HL-60/S4 treated with retinoic acid at 250 ng/mL for 4 days and 3 days (cell line): Measurements from ENCODE around the gene RGS19.

ENCODE experiments used
- in situ Hi-C: fragments of 300-500 bp; cut with MboI; formaldehyde crosslinking; loops from 2 replicates; pipeline ENCODE4 v1.7.0; 2022; ENCODE audit warnings: low sequenced_read_pairs

RGS19 gene

GRCh38 chr20:64037498-64038213, 41.7 kb downstream of the RGS19 start:
- in situ Hi-C loops: no loop called here

- in situ Hi-C loops: no loop called here
Observed at GRCh38 chr20:64037199-64037497, 42.2 kb downstream of the RGS19 start.

- in situ Hi-C loops: no loop called here
Observed at GRCh38 chr20:64036346-64037198, 42.7 kb downstream of the RGS19 start.

GRCh38 chr20:64035933-64036345, 43.4 kb downstream of the RGS19 start, which contains the start of gene C20orf204:
TSS of gene C20orf204 (plus strand) at chr20:64036182. CDS start at chr20:64036324, 142 bp downstream.
- in situ Hi-C loops: no loop called here

GRCh38 chr20:64035066-64035932, 44.0 kb downstream of the RGS19 start:
- in situ Hi-C loops: no loop called here

- in situ Hi-C loops: no loop called here
Observed at GRCh38 chr20:64033981-64034493, 45.3 kb downstream of the RGS19 start.

GRCh38 chr20:64032706-64033624, 46.4 kb downstream of the RGS19 start:
- in situ Hi-C loops: no loop called here

GRCh38 chr20:64031822-64032314, 47.5 kb downstream of the RGS19 start:
- in situ Hi-C loops: no loop called here

- in situ Hi-C loops: no loop called here
Observed at GRCh38 chr20:64030371-64031134, 48.8 kb downstream of the RGS19 start.

- in situ Hi-C loops: no loop called here
Observed at GRCh38 chr20:64029293-64030117, 49.8 kb downstream of the RGS19 start.

- in situ Hi-C loops: no loop called here
Observed at GRCh38 chr20:64027981-64028685, 51.2 kb downstream of the RGS19 start.

- in situ Hi-C loops: no loop called here
Observed at GRCh38 chr20:64025826-64026412, 53.4 kb downstream of the RGS19 start.

- in situ Hi-C loops: no loop called here
Observed at GRCh38 chr20:64025101-64025825, 54.1 kb downstream of the RGS19 start.

- in situ Hi-C loops: no loop called here
Observed at GRCh38 chr20:64024141-64024990, 55.0 kb downstream of the RGS19 start.

- in situ Hi-C loops: no loop called here
Observed at GRCh38 chr20:64023361-64024140, 55.8 kb downstream of the RGS19 start.
